CD4-positive, alpha-beta T cell treated with Interleukin-15 for 1 hour (primary cell): ENCODE measurements around the gene DGLUCY.
"Not testable (repeated sequence)": the region's sequence is repeated elsewhere in the genome, so short reads cannot be mapped to it uniquely, and the experiment has no call there.

Experiments used
- DNase-seq: peaks from one replicate; pipeline ENCODE4 v3.0.0-alpha.2; 2020

Gene DGLUCY, protein sequence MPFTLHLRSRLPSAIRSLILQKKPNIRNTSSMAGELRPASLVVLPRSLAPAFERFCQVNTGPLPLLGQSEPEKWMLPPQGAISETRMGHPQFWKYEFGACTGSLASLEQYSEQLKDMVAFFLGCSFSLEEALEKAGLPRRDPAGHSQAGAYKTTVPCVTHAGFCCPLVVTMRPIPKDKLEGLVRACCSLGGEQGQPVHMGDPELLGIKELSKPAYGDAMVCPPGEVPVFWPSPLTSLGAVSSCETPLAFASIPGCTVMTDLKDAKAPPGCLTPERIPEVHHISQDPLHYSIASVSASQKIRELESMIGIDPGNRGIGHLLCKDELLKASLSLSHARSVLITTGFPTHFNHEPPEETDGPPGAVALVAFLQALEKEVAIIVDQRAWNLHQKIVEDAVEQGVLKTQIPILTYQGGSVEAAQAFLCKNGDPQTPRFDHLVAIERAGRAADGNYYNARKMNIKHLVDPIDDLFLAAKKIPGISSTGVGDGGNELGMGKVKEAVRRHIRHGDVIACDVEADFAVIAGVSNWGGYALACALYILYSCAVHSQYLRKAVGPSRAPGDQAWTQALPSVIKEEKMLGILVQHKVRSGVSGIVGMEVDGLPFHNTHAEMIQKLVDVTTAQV

DNA sequence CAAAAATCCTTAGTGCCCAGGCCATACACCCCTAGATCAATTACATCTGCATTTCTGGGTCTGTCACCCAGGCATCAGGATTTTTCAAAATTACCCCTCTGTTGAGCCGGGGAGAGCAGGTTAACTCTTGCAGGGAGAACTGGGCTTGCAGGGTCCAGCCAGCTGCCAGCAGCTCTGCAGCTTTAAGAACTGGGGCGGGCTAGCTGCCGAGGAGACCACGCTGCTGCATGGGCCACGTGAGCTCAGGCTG, at the start of gene DGLUCY:
Gene DGLUCY, plus strand, starts transcription at position 245 of the 250 bp plus-strand sequence. CDS start 46,222 bp downstream, outside the sequence.
- DNase-seq, result peak; percentile 56

DNA sequence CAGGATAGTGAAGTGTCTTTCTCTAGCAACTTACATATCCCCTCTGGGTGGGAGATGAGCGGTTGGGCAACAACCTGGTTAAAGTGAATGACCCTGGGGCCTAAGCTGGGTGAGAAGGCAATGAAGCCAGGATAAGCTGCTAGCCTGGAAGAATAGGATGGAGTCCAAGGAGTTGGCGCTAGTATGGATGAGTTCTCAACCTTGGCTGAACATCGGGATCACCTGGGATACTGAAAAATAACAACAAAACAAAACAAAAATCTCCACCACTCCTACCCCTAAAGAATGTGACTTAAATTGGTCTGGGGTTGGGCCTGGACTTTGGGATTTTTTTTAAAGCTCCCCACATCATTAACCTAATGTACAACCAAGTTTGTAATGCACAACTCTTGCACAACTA, 48.6 kb upstream of the DGLUCY start:
- no peak for DNase-seq

DNA sequence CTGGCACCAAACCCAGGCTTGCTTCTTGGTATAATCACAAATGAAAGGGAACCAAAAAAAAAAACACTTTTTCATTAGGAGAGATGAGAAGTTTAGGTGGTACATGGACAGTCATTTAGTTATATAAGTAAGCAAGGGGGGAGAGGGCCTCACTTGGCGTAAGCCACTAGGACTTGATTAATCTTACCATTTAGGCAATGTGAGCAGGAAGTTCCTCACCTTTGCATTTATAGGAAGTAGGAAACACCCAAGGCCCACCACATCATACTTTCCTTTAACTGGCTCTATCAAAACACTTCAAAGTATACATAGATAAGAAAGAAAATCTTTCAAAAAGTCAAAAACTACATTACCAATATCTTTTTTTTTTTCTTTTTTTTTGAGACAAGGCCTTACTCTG, 46.7 kb upstream of the DGLUCY start:
- DNase-seq, result peak; percentile 29

DNA sequence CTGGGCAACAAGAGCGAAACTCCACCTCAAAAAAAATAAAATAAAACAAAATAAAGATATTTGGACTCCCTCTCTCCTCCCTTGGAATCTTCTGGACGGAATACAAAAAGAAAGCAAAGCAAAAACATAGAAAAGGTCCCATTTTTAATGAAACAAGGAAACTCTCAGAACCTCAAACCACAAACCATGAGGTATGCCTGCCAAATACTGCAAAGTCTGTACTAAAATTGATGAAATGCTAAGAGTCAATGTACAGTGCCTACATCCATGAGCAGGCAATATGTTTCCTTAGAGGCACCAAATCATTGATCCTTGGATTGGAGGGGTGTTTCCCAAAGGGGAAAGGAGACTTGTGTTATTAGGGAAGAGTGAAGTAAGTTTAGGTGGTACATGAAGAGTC, 45.2 kb upstream of the DGLUCY start:
- no peak for DNase-seq

DNA sequence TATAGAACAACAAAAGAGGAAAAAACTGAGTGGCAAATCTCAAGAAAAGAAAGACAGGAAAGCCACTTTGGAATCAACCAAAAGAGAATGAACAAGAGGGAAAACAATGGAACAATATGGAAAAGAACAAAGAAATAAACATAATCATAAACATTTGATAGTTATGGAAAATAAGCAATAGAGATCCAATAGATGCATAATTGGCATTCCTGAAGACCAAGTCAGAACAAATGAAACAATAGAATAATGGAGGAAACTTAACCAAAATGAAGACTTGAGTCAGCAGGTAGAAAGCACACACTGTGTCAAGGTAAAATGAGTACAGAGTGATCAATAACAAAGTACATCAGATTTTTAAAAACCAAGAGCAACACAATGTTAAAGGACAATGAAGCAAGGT, 43.3 kb upstream of the DGLUCY start:
- DNase-seq, result no peak

DNA sequence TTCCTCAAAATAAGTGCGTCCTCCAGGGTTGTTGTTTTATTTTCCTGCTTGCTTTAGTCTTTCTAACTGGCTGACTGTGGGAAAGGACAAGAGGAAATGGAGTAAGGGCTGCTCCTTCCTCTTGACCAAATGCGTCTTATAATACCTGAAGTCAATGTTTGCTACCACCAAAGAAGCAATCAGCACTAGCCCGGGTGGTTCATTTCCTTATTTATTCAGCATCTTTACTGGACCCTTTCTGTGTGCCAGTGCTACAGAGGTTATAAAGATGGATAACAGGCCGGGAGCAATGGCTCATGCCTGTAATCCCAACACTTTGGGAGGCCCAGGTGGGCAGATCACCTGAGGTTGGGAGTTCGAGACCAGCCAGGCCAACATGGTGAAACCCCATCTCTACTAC, 38.3 kb upstream of the DGLUCY start:
- DNase-seq, result no peak

DNA sequence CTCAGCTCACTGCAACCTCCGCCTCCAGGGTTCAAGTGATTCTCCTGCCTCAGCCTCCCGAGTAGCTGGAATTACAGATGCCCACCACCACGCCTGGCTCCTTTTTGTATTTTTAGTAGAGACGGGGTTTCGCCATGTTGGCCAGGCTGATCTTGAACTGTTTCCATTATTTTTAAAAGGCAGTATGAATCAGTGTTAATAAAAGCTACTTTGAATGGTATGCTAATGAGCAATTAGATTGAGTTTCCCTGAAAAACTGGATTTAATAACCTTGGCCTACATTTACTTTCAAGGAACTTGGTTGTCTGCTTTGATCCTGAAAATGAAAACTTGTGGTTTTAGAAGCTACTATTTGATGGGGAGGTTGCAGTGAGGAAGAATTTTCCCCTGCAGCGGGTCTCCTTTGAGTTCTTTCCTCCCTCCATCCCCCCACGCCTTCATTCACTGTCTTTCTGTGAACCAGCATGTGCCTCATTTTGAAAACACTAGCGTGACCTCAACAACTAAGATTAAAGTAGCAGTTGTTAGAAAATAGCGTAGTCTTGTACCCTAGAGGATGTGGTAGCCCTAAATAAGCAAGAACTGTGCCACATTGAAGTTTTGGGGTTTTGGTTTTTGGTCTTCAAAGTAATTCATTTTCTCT, 35.7 kb upstream of the DGLUCY start:
- peak; percentile 35 for DNase-seq

DNA sequence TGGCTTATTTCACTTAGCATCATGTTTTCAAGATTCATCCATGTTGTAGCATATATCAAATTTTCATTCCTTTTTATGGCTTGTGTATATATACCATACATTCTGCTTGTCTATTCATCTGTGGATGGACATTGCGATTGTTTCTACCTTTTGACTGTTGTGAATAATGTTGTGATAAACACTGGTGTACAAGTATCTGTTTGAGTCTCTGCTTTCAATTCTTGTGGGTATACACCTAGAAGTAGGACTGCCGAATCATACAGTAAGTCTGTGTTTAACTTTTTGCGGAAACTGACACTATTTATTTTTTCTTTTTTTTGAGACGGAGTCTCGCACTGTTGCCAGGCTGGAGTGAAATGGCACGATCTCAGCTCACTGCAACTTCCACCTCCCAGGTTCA, 33.8 kb upstream of the DGLUCY start:
- no peak for DNase-seq

DNA sequence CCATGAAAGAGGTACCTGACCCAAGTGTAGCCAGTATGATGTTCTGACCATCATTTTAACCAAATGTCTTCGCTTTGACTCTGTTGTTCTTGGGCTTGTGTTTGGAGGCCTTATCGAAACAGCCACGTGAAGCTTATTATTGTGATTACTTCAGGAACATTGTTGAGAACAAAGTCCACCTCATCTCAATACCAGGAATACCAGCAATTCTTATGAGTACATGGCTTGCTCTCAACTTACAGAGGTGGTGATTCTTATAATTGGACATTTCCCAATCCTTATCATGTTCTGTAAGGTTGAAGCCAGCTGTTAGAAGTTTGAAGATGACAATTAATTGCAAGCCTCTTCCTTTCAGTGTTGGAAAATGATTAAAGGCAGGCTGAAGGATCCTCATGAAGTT, 31.6 kb upstream of the DGLUCY start:
- DNase-seq, result no peak

DNA sequence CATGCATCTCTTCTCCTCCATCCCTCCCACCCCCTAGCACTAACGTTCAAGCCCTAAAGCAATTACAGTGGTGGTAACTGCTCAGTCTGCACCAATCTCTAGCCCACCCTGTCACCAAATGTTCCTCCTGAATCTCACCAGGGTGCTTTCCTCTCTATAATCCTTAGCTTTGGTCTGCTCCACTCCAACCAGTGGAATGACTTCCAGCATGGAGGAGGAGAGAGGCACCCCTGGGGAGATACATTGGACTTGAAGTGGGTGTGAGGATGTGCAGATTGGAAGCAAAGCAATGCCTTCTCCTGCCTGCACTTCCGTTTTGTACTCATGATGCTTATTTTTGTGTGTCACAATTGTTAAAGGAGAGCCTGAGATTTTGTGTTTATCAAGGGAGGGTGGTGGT, 29.4 kb upstream of the DGLUCY start:
- no peak for DNase-seq

DNA sequence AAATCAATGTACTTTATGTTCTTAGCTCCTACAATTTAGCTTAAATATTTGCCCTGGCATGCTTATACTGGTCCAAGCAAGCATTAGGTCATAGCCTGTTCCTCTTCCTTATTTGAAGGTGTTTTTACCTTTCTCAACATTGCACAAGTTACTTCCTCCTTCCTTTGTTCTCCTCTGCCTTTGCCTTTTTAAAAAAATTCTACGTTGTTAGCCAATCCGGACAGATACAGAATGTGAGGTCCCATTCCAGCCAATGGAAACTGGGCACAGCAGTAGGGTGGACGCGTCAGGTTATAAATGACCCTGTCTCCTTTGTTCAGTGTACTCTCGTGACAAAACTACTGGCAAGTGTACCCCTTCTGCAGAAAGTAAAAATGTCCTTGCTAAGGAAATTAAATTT, 26.4 kb upstream of the DGLUCY start:
- DNase-seq, result not testable (repeated sequence)

DNA sequence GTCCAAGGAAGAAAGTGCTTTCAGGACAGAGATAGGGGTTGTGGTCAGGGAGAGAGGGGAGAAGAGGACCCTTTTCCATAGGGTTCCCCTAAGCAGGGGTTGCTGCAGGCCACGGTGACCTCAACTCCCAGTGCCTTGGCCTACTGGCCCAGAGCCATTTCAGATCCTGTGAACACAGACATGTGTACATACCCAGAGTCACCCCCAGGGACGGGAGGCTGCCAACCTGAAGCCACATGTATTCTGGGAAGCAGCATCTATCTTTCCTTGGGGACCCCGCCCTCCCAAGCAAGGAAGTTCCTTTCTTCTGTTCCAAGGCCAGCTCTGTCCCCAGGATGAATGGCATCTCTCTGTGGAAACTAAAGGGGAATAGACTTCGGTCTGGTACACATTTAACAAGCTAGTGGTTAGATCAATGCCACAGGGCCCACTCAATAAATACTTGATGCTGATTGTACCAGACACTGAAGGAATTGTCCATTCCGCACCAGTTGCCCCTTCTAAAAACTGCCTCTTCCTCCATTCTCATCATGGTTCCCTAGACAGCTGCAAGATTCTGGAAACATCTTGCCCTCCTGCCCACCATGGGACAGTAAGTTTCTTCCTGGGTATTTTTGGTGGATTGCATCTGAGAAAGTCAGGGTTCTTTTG, 25.2 kb upstream of the DGLUCY start:
- DNase-seq, result no peak

DNA sequence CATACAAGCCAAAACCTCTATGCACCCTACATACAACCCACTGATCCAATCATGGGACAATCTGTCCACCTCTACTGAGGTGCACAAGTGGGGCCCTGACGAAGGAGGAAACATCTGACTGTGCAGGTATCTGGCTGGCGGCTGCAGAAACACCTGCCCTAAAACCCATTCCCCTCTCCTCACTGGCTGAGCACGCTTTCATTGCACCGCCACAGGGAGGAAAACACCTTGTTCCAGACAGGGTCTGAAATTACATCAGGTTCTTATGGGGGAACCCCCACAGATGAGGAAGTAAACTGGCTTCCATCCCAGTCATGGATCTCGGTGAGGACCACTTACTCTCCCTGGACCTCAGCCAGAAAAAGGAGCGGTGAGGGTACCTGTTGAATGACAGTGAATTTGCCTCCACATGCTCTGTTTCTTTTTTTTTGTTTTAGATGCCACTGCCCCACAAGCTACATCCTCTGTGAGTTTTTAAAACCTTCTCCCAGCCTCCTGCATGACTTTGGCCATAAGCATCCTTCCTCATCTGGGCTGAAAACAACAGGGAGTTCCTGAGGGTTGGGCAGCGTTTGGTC, 23.8 kb upstream of the DGLUCY start:
- no peak for DNase-seq

DNA sequence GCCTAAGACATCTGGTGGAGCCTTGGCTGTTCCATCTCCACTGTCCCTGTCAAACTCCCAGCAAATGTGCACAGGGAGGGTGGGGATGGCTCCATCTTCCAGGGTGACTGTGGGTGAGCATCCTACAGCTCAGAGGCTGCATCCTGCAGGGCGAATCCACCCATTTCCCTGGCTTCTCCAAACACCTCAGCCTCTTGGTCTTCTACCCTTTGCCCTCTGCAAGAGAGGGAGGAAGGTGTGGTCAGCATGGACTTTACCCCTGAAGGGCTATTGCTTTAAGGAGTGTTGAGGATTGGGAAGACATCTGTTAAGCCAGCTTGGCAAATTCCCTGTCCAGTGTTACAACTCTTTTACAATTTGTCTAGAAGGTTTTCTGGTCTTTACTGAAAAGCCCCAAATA, 23.1 kb upstream of the DGLUCY start:
- no peak for DNase-seq

DNA sequence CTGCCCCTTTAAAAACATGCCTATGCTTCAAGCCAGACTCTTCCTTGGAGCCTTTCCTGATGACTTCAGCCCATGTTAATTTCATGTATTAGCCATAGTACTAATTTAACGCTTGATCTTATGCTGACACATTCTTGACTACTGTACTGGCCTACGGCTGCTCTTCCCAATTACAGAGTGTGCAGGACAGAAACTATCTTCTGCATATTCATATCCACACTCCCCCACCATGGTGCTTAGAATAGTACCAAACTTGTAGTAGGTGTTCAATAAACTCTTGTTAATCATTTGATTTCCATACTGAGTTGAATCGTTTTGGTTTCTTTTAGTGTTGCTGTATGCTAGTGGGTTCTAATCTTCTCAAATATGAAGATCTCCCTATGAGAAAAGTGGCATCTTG, 21.8 kb upstream of the DGLUCY start:
- no peak for DNase-seq

DNA sequence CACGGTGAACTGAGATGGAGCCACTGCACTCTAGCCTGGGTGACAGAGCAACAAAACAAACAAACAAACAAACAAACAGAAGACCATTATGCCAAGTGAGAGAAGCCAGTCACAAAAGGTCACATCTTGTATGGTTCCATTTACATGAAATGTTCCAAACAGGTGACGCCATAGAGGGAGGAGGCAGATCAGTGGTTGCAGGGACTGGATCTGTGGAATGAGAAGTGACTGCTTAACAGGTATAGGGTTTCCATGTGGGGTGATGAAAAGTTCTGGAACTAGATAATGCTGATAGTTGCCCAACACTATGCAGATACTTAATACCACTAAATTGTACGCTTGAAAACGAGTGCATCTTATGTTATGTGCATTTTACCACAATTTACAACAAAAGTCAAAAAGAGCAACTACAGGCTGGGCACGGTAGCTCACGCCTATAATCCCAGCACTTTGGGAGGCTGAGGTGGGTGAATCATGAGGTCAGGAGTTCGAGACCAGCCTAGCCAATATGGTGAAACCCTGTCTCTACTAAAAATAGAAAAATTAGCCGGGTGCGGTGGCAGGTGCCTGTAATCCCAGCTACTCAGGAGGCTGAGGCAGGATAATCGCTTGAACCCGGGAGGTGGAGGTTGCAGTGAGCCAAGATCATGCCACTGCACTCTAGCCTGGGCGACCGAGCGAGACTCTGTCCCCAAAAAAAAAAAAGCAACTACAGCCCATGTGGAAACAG, 20.0 kb upstream of the DGLUCY start:
- DNase-seq, result not testable (repeated sequence)

DNA sequence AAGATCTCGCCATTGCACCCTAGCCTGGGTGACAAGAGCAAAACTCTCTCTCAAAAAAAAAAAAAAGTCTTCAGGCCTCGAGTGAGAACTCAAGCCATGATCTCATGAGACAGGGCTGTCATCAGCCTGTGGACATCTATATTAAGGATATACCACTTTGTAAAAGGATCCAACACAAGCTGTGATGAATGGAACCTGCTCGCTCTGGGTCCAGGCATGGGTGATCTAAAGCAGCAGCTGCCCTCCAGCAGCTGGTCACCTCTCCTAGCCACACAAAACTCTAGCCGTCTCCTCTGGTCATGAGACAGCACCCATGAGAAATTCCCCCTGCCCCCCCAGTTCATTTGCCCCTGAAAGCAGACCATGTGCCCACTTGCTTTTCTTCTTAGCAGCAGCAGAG, 19.1 kb upstream of the DGLUCY start:
- no peak for DNase-seq

DNA sequence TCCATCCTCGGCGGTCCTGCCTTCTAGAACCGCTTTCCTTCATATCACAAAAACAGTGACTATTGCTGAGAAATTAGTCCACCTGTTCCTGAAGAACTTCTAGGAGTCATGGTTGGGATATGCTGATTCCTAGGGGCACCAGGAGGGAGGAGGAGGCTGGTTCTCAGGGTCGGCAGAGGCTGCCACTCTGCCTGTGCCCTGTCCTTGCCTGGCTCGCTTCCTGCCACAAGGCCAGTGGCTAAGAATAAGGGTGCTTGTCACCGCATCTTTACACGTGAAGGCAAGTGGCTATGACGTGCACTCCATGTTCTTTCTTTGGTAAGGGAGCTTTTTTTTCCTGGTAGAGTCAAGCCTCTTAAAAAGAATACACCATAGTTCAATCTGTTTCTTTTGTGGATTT, 18.7 kb upstream of the DGLUCY start:
- DNase-seq, result no peak

DNA sequence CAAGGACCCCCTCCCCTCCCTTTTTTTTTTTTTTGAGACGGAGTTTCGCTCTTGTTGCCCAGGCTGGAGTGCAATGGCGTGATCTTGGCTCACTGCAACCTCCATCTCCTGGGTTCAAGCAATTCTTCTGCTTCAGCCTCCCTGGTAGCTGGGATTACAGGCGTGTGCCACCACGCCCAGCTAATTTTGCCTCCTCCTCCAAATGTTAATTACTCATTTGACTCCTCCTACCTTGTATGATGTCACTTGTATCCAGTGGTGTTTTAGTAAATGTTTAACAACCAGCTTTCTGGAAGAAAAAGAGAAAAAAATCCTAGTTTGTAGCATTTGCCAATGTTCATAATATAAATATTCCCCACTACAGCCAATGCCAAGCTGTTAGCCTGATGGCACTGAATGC, 16.2 kb upstream of the DGLUCY start:
- not testable (repeated sequence) for DNase-seq

DNA sequence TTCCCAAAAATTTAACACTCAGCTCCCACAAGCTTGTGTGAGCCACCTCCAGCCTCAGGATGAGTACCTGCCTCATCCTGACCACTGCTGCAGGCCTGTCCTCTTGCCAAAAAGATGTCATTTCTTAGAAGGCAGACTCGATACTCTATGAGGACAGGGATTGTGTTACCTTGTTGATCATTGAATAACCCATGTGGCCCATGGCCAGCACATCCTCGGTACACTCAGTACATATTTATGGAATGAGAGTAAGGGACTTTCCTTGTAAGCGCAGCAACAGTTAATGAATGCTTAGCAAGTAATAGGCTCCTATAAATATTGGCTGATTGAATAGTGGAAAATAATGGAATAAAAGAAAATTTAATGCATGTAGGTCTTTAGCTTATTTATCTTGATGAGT, 15.3 kb upstream of the DGLUCY start:
- DNase-seq, result no peak

DNA sequence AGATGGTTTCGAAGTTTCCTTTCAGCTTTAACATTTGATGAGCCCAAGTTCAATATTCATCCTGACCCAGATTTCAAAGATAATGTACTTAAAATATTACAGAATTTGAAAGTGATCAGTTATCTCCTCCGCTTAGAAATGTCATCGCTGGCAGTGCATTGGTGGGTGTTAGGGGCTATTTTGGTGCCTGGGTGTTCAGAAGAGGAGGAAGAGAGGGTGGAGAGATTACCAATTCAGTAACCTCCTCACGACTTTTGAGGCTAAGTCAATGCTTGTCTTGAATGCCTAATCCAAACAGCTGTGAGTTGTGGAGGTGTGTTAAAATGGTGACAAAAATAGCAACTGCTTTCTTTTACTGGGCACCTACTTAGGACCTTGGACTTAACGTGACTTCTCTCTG, 13.8 kb upstream of the DGLUCY start:
- DNase-seq, result no peak

DNA sequence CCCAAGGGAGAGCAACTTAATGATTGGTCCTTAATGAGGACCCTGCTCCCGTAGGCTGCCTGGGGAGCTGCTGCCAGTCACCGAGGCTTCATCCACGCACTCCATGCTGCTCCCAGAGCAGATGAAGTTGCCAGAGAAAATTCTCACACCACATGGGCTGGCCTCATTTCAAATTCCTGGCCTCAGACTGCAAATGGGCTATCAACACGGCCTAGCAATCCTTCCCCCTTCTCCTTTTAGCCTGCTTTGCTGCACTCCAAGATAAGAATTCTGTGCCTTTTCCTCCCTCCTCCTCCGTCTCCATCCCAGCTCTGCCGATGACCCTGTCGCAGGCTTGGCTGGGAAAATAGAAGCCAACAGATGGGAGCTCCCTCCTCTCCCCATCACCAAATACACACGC, 10.8 kb upstream of the DGLUCY start:
- DNase-seq, result no peak
